ENCODE results near the gene PDE1C.
"Not testable (repeated sequence)": the region's sequence is repeated elsewhere in the genome, so short reads cannot be mapped to it uniquely, and the experiment has no call there.

The PDE1C gene

DNA sequence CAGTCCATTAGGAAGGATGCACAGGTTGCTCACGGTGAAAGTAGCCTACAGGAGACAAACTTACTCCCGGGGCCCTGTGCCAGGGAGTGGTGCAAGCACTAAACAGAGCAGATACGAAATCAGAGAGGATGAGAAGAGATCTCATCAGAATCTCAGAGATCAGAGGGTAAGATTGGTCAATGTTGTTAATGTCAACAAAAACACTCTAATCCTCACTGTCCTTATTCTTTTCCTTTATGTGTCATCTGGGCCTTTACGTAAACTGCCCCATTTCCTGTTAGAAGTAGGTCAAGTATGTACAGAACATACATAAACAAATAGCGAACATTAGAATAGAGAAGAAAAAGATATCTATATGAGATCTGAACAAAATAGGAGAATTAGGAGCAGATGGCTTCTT, 220.1 kb downstream of the PDE1C start:
- no peak for DNase-seq (ENCODE audit: low spot score)

- no peak for DNase-seq (ENCODE audit: low spot score)
These were observed 234.7 kb downstream of the PDE1C start for GRCh38 chr7:31835471-31835870.

GRCh38 chr7:31833625-31834024, 236.6 kb downstream of the PDE1C start:
- not testable (repeated sequence) for DNase-seq (ENCODE audit: low spot score)

DNA sequence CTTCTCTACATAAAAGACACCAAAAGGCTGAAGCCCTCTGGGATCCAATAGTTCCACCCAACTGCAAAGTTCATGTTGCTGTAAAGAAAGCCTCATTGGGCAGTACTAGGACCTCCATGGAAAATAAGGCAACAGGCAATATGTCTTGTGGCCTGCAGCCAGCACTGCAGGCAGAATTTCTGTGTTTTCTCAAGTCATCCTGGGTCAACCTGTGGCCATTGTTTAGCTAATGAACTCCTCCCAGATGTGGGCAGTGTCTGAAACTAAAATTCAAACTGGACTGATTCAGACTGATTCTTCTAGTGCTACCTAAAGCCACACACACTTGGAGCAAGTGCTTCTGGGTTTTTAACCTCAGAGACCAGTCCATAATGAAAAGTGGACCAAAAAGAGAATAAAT, 241.7 kb downstream of the PDE1C start:
- no peak for DNase-seq (ENCODE audit: low spot score)

GRCh38 chr7:31825576-31825975, 244.6 kb downstream of the PDE1C start:
- DNase-seq (ENCODE audit: low spot score), result no peak

DNA sequence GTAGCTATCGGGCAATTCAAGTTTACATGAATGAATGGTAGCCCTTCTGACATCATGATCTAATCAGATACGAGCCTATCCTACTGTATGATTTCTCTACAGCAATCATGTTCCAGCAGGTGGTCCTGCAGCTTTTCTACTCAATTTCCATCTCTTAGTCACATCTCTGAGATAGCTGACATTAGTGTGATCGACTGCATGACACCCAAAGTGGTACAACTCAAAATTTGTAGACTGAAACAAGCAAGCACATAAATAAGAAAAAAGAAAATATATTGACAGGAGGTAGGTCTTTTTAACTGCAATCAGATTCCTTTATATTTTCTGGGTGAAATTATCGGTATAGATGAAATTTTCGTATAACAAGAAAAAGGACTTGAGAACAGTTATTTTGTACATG, 251.2 kb downstream of the PDE1C start:
- no peak for DNase-seq (ENCODE audit: low spot score)

- DNase-seq (ENCODE audit: low spot score), result no peak
These were observed 253.4 kb downstream of the PDE1C start for GRCh38 chr7:31816810-31817209.

- DNase-seq (ENCODE audit: low spot score), result no peak
These were observed 254.4 kb downstream of the PDE1C start for GRCh38 chr7:31815796-31816195.

- DNase-seq (ENCODE audit: low spot score), result no peak
These were observed 256.0 kb downstream of the PDE1C start for GRCh38 chr7:31814187-31814586.

DNA sequence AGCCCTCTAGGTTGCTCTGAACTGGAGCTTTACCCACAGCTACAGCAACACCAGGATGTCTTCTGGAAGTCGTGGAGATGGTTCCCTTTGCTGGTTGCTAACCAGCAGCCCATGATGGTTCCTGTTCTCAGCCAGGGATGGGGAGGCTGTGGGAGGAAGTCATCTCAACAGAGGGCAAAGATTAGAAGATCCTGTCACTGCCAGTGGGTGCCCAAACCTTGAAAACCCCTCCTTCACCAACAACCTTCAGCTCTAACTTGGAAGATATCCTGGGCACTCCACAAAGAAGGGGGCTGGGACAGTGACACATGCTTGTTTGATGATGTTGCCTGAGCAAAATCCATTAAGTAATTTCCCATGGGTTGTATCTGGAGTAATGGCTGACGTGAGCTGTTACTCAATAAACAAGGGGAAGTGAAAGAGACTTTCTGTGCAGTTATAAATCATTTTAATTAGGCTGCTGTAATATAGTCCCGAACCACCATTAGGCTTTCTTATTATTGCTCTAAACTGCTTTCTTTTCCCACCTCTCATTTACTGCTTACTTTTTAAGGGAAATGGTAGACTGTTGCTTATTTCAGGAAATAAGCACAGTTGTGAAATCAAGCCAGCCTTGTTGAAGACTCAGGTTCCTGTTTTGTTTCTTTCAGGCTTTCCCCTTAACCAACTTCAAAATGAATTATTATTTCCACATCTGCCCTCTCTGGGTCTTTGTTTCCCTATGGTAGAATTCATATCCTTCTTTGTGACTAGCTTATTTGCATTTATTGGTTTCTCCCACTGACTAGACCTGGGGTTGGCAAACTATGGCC, 258.4 kb downstream of the PDE1C start:
- DNase-seq (ENCODE audit: low spot score), result no peak

- DNase-seq (ENCODE audit: low spot score), result no peak
These were observed 264.9 kb downstream of the PDE1C start for GRCh38 chr7:31805209-31805818.

DNA sequence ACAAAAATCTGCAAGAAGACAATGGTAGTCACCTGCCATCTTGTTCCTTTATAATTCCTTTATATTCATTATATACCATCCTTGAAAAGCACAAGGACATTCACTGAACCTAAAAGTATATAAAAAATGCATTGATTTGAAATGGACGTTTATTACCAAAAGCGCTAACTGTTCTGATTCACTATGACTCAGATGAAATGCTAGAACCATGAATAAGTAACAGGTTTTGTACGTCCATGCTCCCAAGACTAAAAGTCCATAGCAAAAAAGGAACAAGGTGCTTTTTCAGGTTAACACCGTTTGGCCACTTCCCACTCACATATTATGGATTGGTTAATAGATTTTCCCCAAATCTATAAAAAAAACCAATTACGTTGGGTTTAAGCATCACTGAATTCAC, 273.8 kb downstream of the PDE1C start:
- DNase-seq (ENCODE audit: low spot score), result no peak

- no peak for DNase-seq (ENCODE audit: low spot score)
These were observed 275.3 kb downstream of the PDE1C start for GRCh38 chr7:31794851-31795344.

GRCh38 chr7:31791881-31792280, 278.3 kb downstream of the PDE1C start:
- no peak for DNase-seq (ENCODE audit: low spot score)

DNA sequence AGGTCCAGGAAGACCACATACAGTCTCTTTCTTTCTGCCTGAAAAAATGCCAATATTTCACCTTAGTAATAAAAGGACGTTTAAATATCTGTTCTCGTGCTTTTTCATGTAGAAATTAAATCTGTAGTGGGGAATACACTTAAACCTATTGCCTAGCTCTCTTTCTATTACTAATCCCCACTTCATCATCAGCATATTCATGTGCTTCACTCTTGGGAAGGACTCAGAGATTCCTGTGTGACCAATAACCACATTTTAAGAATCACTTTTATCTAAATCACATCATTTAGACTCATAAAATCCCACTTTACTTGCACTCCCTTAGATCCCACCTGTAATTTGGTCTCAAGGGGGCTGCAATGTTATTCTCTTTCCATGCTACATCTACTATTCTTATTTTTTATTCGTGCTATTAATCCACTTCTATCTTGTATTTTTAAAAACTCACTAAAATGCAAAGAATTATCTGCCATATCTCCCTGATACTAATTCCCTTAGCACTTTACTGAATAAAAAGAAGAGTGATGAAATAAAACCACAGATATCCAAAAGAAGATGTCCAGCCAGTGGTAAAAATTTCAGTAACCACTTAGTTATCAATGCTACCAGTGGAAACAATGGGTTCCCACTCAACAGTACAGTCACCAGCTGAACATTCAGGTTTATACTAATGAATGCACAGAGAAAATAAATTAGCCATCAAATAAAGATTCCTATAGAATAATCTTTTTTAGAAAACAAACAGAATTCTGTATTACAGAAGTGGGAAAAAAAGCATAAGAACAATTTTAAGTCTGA, 281.1 kb downstream of the PDE1C start:
- no peak for DNase-seq (ENCODE audit: low spot score)

GRCh38 chr7:31788445-31788844, 281.8 kb downstream of the PDE1C start:
- DNase-seq (ENCODE audit: low spot score), result no peak

- no peak for DNase-seq (ENCODE audit: low spot score)
These were observed 283.9 kb downstream of the PDE1C start for GRCh38 chr7:31786326-31786725.

DNA sequence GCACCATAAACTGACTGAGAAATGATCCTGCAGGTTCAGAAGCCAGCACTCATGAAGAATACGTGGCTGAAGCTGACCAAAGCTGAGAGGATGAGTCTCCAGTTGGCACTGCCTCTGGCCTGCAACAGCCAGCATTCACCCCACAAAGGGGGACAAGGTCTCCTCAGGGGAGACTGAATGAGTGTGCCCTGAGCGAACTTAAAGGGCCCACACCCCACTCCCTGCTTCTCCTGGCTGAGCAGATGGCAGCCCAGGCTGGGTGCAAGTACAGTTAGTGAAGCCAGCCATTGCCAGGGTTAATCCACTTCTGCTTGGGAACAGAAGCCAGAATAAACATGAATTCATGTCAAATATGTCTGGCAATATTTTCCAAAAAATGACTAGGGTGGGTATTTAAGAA, 285.1 kb downstream of the PDE1C start:
- no peak for DNase-seq (ENCODE audit: low spot score)

GRCh38 chr7:31783221-31783620, 287.0 kb downstream of the PDE1C start:
- DNase-seq (ENCODE audit: low spot score), result no peak

DNA sequence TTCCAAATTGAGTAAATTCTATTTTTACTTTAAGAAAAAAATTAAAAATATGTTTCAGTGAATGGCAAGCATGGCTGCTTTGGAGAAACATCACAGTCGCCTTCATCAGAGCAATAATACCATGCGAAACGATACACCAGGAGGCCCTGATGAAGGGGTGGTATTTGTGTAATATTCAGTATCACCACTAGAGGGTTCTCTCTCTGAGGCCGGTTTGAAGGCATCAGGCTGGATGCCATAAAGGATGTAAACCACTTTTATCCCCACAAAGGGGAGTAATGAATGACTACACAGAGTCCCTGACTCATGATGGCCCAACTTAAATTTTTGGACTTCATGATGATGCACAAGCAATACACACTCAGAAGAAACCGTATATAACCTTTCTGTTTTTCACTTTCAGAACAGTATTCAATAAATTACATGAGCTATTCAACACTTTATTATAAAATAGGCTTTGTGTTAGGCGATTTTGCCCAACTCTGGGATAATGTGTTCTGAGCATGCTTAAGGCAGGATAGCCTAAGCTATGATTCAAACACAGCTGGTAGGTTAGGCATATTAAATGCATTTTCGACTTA, 287.7 kb downstream of the PDE1C start:
- no peak for DNase-seq (ENCODE audit: low spot score)

DNA sequence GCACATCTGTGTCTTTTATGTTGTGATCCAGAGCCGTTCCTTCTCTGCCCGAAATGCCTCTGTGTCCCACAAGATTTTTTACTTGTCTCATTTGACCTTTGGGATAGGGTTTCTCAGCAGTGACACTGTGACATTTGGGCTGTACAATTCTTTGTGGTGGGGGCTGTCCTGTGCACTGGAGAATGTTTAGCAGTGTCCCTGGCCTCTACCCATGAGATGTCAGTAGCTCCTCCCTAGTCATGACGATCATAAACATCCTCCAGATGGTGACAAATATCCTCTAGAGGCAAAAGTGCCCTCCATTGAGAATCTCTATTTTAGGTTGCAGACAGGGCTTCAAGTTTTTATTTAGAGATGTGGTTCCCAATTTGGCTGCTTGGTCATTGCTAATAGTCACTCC, 291.9 kb downstream of the PDE1C start:
- no peak for DNase-seq (ENCODE audit: low spot score)

- no peak for DNase-seq (ENCODE audit: low spot score)
These were observed 293.6 kb downstream of the PDE1C start for GRCh38 chr7:31776616-31777015.

Measured in CD4-positive, alpha-beta T cell treated with Interleukin-6 at 100 ng/mL for 8 hours (primary cell).